GM18907 (cell line): ENCODE data around the gene F13A1.
"Not testable (repeated sequence)": the region's sequence is repeated elsewhere in the genome, so short reads cannot be mapped to it uniquely, and the experiment has no call there.

ENCODE experiments used
- ATAC-seq: cut with Tn5 transposase; IDR thresholded peaks from one replicate; pipeline ENCODE4 v1.9.1; 2021; ENCODE audit warnings: mild to moderate bottlenecking, moderate library complexity; ENCODE audit not compliant: unreplicated experiment

F13A1 gene

GRCh38 chr6:6320901-6321300 lies 439 bp upstream of the F13A1 start:
- ATAC-seq = no peak

GRCh38 chr6:6317825-6318733 lies 2.4 kb downstream of the F13A1 start:
- ATAC-seq = no peak

- no peak for ATAC-seq
Measured at GRCh38 chr6:6317386-6317785, 3.1 kb downstream of the F13A1 start.

GRCh38 chr6:6315660-6316059 lies 4.8 kb downstream of the F13A1 start:
- no peak for ATAC-seq

GRCh38 chr6:6314596-6314995 lies 5.9 kb downstream of the F13A1 start:
- ATAC-seq = no peak

- ATAC-seq = no peak
Measured at GRCh38 chr6:6312901-6313441, 7.5 kb downstream of the F13A1 start.

GRCh38 chr6:6305575-6305974 lies 14.9 kb downstream of the F13A1 start:
- no peak for ATAC-seq

- ATAC-seq = not testable (repeated sequence)
Measured at GRCh38 chr6:6300383-6300782, 20.1 kb downstream of the F13A1 start.

- no peak for ATAC-seq
Measured at GRCh38 chr6:6293317-6293716, 27.1 kb downstream of the F13A1 start.

GRCh38 chr6:6287415-6287814 lies 33.0 kb downstream of the F13A1 start:
- ATAC-seq = no peak

GRCh38 chr6:6285679-6286078 lies 34.8 kb downstream of the F13A1 start:
- ATAC-seq = no peak

- no peak for ATAC-seq
Measured at GRCh38 chr6:6284221-6284966, 36.1 kb downstream of the F13A1 start.

- no peak for ATAC-seq
Measured at GRCh38 chr6:6283746-6284145, 36.7 kb downstream of the F13A1 start.

GRCh38 chr6:6282716-6283115 lies 37.7 kb downstream of the F13A1 start:
- no peak for ATAC-seq

- no peak for ATAC-seq
Measured at GRCh38 chr6:6277413-6277812, 43.0 kb downstream of the F13A1 start.

GRCh38 chr6:6270948-6271535 lies 49.4 kb downstream of the F13A1 start:
- no peak for ATAC-seq

GRCh38 chr6:6260196-6260722 lies 60.2 kb downstream of the F13A1 start:
- ATAC-seq = no peak

GRCh38 chr6:6256886-6257285 lies 63.6 kb downstream of the F13A1 start:
- ATAC-seq = no peak

- ATAC-seq = no peak
Measured at GRCh38 chr6:6256259-6256658, 64.2 kb downstream of the F13A1 start.

- ATAC-seq = no peak
Measured at GRCh38 chr6:6251555-6252280, 68.7 kb downstream of the F13A1 start.
